Measurements from ENCODE around the gene PPP1R16B.

Gene PPP1R16B

DNA sequence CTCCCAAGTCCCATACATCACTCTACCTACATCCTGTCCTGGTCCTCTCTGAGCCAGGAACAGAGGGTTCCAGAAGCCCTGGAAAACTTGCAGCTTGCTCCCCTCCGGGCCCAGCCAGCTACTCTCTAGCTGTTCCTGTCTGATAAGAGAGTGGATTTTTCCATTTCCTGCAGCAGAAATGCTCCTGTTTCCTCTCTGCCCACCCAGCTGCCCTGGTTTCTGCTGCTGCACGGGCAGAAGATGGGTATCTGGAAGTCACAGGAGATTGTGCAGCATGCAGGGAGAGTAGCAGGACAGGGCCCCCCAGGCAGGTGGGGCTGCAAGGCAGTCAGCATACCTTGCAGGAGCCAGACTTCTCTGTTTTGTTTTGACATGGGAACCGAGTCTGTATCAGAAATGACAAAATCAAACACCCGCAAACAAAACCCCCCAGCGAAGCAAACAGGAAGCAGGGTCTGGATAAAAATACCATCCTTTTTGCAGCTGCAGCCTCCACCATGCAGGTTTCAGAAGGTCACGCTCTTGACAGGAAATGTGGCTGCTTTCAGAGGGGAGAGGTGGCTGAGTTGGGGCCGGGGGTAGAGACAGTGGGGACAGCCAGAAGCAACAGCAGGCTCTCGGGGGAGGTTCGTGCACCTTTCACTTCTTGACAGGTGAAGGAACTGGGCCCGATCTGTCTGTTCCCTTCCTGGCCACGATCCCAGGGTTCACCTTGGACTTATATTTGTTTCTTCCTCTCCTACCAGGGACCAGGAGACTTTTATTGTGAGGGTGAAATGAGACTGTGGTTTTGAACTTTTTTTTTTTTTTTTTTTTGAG, 69.9 kb downstream of the PPP1R16B start:
- Histone ChIP-seq H3K27ac (no peak overlapping the region), H3K4me3 (no peak overlapping the region), H3K36me3 (ENCODE audit: insufficient read depth, low read length) (no peaks in the 10 kb centered on the region), H3K9ac (ENCODE audit: insufficient read length) (no peak overlapping the region), H3K9me3 (ENCODE audit: low read depth, low read length) (no peaks in the 10 kb centered on the region)
- no peak for TF ChIP-seq EZH2 (IDR thresholded peaks at IDR 0.05)
- TF ChIP-seq POLR2AphosphoS5 (IDR thresholded peaks at IDR 0.05; ENCODE audit: borderline replicate concordance, low read depth, low read length): no peak
- no peak for TF ChIP-seq FOXP2 (optimal IDR thresholded peaks at IDR 0.05; ENCODE audit: control extremely low read depth, extremely low read length, insufficient read depth)
- no peak for DNase-seq (ENCODE audit: low read depth, low spot score)

DNA sequence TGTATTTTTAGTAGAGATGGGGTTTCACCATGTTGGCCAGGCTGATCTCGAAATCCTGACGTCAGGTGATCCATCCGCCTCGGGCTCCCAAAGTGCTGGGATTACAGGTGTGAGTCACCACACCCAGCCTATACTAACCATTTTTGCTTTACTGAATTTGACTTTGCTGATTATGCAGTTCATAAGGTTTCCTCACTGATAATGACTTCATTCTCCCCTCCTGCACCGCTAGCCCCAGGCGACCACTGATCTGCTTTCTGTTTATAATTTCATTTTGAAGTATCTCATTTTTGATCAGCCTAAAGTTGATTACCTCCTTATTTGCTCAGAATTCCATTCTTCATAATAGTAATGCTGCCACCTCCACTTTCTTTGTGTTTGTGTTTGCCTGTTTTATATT, 72.0 kb downstream of the PPP1R16B start:
- TF ChIP-seq FOXP2 (optimal IDR thresholded peaks at IDR 0.05; ENCODE audit: control extremely low read depth, extremely low read length, insufficient read depth): no peak
- TF ChIP-seq POLR2AphosphoS5 (IDR thresholded peaks at IDR 0.05; ENCODE audit: borderline replicate concordance, low read depth, low read length): no peak
- TF ChIP-seq EZH2 (IDR thresholded peaks at IDR 0.05): no peak
- Histone ChIP-seq H3K9me3 (ENCODE audit: low read depth, low read length) (no peaks in the 10 kb centered on the region), H3K27ac (no peak overlapping the region), H3K9ac (ENCODE audit: insufficient read length) (no peak overlapping the region), H3K4me3 (no peak overlapping the region), H3K36me3 (ENCODE audit: insufficient read depth, low read length) (no peaks in the 10 kb centered on the region)
- no peak for DNase-seq (ENCODE audit: low read depth, low spot score)

DNA sequence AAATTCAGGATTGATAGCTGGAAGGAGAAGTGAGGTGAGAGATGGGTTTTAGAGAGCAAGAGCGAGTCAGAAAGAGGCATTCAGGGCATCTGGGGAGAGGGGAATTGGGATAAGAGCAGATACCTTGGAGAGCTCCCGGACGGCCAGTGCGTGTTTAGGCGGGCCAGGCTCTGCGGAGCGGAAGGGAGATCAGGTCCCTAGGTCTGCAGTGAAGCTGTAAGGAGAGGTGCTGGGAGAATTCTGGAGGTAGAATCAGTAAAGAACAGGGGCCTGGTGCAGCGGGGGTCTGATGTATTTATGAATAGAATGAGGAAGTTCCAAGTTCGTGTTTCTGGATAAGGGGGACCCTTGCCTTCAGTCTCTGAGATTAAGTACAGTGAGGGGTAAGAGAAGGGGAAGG, 73.4 kb downstream of the PPP1R16B start:
- TF ChIP-seq EZH2 (IDR thresholded peaks at IDR 0.05) (no peak), FOXP2 (optimal IDR thresholded peaks at IDR 0.05; ENCODE audit: control extremely low read depth, extremely low read length, insufficient read depth) (no peak), POLR2AphosphoS5 (IDR thresholded peaks at IDR 0.05; ENCODE audit: borderline replicate concordance, low read depth, low read length) (no peak)
- H3K9ac ChIP-seq (ENCODE audit: insufficient read length): no peak overlapping the region
- H3K27ac ChIP-seq: no peak overlapping the region
- no peaks in the 10 kb centered on the region for H3K9me3 ChIP-seq (ENCODE audit: low read depth, low read length)
- H3K4me3 ChIP-seq: no peak overlapping the region
- no peak for DNase-seq (ENCODE audit: low read depth, low spot score)
- no peaks in the 10 kb centered on the region for H3K36me3 ChIP-seq (ENCODE audit: insufficient read depth, low read length)

DNA sequence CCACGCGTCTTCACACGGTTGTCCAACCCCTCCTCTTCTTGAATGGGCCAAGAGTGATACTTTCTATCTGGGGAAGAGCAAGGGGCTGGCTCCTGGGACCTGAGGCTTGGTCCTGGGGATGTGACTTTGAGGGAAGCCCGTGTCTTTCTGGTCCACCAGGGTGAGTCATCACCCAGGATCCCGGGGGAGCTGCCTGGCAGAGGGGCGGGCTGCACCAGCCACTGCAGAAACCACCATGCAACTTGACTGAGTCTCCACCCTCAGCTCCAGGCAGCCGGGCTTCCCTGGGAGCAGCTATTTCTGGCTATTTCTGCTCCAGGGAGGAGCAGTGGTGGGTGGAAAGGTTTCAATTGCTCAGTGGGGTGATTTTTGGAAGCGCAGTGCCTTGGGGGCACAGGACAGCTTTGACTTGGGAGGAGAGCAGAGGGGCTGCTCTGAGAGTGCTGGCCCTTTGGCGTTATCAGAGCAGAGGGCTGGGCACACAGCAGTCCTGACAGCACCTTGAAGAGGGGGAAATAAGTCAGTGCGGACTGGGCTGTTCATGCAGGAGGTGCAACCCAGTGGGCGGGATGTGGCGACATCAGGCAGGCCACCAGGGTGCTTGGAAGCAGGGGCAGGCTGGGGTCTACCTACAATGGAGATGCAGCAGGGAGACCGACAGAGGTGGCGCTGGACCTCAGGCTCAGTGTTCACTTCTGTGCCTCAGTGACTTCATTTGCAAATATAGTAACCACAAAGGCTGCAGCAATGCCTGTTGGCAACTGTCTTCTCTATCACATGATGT, 75.6 kb downstream of the PPP1R16B start:
- Histone ChIP-seq H3K9ac (ENCODE audit: insufficient read length) (no peak overlapping the region), H3K9me3 (ENCODE audit: low read depth, low read length) (no peaks in the 10 kb centered on the region), H3K27ac (no peak overlapping the region), H3K4me3 (no peak overlapping the region), H3K36me3 (ENCODE audit: insufficient read depth, low read length) (no peaks in the 10 kb centered on the region)
- DNase-seq (ENCODE audit: low read depth, low spot score): no peak
- TF ChIP-seq EZH2 (IDR thresholded peaks at IDR 0.05): no peak
- TF ChIP-seq POLR2AphosphoS5 (IDR thresholded peaks at IDR 0.05; ENCODE audit: borderline replicate concordance, low read depth, low read length): no peak
- no peak for TF ChIP-seq FOXP2 (optimal IDR thresholded peaks at IDR 0.05; ENCODE audit: control extremely low read depth, extremely low read length, insufficient read depth)

- H3K36me3 ChIP-seq (ENCODE audit: insufficient read depth, low read length): no peaks in the 10 kb centered on the region
- no peaks in the 10 kb centered on the region for H3K9me3 ChIP-seq (ENCODE audit: low read depth, low read length)
- TF ChIP-seq EZH2 (IDR thresholded peaks at IDR 0.05): no peak
- TF ChIP-seq POLR2AphosphoS5 (IDR thresholded peaks at IDR 0.05; ENCODE audit: borderline replicate concordance, low read depth, low read length): no peak
- no peak for TF ChIP-seq FOXP2 (optimal IDR thresholded peaks at IDR 0.05; ENCODE audit: control extremely low read depth, extremely low read length, insufficient read depth)
- no peak overlapping the region for H3K9ac ChIP-seq (ENCODE audit: insufficient read length)
- H3K4me3 ChIP-seq: no peak overlapping the region
- H3K27ac ChIP-seq: no peak overlapping the region
- DNase-seq (ENCODE audit: low read depth, low spot score): no peak
Measured at GRCh38 chr20:38881806-38882440, 76.4 kb downstream of the PPP1R16B start.

DNA sequence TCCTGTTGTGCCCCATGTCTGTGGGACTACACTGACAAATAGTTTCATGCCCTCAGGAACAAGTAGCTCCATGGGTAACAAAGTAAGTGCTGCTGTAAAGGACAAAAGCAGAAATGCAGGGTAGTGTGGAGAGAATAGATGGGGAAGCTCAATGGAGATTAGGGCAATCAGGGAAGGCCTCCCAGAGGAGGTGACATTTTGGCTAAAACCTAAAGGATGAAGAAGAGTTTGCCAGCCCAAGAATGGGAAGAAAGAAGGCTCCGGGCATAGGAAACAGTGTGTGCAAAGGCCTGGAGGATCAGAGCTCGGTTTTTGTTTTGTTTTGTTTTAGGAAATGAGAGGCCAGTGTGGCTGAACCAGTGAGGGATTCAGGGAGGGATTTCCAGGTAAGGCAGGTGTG, 77.1 kb downstream of the PPP1R16B start:
- Histone ChIP-seq H3K4me3 (no peak overlapping the region), H3K27ac (no peak overlapping the region), H3K36me3 (ENCODE audit: insufficient read depth, low read length) (no peaks in the 10 kb centered on the region), H3K9ac (ENCODE audit: insufficient read length) (no peak overlapping the region), H3K9me3 (ENCODE audit: low read depth, low read length) (no peaks in the 10 kb centered on the region)
- TF ChIP-seq EZH2 (IDR thresholded peaks at IDR 0.05) (no peak), FOXP2 (optimal IDR thresholded peaks at IDR 0.05; ENCODE audit: control extremely low read depth, extremely low read length, insufficient read depth) (no peak), POLR2AphosphoS5 (IDR thresholded peaks at IDR 0.05; ENCODE audit: borderline replicate concordance, low read depth, low read length) (no peak)
- DNase-seq (ENCODE audit: low read depth, low spot score): no peak

GRCh38 chr20:38883081-38883980, 77.8 kb downstream of the PPP1R16B start:
- H3K9ac ChIP-seq (ENCODE audit: insufficient read length): no peak overlapping the region
- H3K9me3 ChIP-seq (ENCODE audit: low read depth, low read length): no peaks in the 10 kb centered on the region
- H3K36me3 ChIP-seq (ENCODE audit: insufficient read depth, low read length): no peaks in the 10 kb centered on the region
- TF ChIP-seq EZH2 (IDR thresholded peaks at IDR 0.05) (no peak), FOXP2 (optimal IDR thresholded peaks at IDR 0.05; ENCODE audit: control extremely low read depth, extremely low read length, insufficient read depth) (no peak), POLR2AphosphoS5 (IDR thresholded peaks at IDR 0.05; ENCODE audit: borderline replicate concordance, low read depth, low read length) (no peak)
- H3K4me3 ChIP-seq: no peak overlapping the region
- no peak for DNase-seq (ENCODE audit: low read depth, low spot score)
- H3K27ac ChIP-seq: no peak overlapping the region

All from SK-N-MC (cell line).